Esophagus squamous epithelium (tissue), 4 donors: Measurements from ENCODE around the gene PYROXD2.

Source experiments
- POLR2A ChIP-seq, 4 donors: fragments of 450-650 bp; IDR thresholded peaks; one replicate each; pipeline ENCODE4 v1.6.1; 2017; ENCODE audit warnings: antibody characterized with exemption in 4 of 4, mild to moderate bottlenecking in 4 of 4, moderate library complexity in 3 of 4
- TF ChIP-seq, protein P1 (sequence below), 6 experiments: fragments of 450-650 bp in 4 of 6; fragments of 200-600 bp in 2 of 6; sonication (generic) in 2 of 6; IDR thresholded peaks; one replicate each; pipeline ENCODE4 v1.5.1; 2016 to 2019; ENCODE audit warnings: antibody characterized with exemption in 6 of 6, mild to moderate bottlenecking in 4 of 6, moderate library complexity in 4 of 6

DNA sequence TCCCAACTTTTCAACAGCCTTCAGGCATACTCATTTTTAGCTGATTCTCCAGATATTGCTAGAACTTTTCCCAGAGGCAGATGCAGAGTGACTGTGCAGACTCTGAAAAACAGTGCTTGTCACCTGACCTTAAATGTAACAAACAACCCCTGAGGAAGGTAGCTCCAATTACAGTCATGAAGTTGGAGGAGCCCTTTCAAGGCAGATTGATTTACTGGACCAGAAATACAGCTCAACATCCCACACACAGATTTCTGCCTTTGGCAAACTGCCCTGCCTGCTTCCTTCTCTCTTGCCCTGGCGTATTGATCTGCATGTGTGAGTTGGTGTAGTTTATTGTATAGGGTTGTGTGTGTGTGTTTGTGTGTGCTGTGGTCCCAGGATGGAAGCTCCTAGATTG, 38.5 kb downstream of the PYROXD2 start:
- TF ChIP-seq, protein P1, sequence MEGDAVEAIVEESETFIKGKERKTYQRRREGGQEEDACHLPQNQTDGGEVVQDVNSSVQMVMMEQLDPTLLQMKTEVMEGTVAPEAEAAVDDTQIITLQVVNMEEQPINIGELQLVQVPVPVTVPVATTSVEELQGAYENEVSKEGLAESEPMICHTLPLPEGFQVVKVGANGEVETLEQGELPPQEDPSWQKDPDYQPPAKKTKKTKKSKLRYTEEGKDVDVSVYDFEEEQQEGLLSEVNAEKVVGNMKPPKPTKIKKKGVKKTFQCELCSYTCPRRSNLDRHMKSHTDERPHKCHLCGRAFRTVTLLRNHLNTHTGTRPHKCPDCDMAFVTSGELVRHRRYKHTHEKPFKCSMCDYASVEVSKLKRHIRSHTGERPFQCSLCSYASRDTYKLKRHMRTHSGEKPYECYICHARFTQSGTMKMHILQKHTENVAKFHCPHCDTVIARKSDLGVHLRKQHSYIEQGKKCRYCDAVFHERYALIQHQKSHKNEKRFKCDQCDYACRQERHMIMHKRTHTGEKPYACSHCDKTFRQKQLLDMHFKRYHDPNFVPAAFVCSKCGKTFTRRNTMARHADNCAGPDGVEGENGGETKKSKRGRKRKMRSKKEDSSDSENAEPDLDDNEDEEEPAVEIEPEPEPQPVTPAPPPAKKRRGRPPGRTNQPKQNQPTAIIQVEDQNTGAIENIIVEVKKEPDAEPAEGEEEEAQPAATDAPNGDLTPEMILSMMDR (IDR thresholded peaks at IDR 0.05): no peak
- TF ChIP-seq POLR2A (IDR thresholded peaks at IDR 0.05): no peak
